ENCODE data around the gene DMAC2.
"Not testable (repeated sequence)": the region's sequence is repeated elsewhere in the genome, so short reads cannot be mapped to it uniquely, and the experiment has no call there.

DMAC2 gene

DNA sequence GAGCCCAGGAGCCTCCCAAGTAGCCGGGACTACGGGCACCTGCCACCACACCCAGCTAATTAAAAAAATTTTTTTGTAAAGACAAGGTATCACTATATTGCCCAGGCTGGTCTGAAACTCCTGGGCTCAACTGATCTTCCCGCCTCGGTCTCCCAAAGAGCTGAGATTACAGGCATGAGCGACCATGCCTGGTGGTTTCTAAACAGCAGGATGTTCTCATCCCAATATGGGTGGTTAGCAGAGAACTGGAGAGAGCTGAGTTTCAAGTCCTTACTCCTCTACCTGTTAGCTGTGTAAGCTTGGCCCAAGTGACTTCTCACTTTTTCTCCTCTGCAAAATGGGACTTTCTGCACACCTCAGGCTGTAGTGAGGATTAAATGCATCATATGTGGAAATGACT is 55.4 kb downstream of the DMAC2 start:
- no peak overlapping the region for H3K4me3 ChIP-seq (ENCODE audit: insufficient read depth, low read length, poor library complexity, severe bottlenecking)
- H3F3A ChIP-seq (ENCODE audit: insufficient read depth), result no peaks in the 10 kb centered on the region
- H3K9ac ChIP-seq (ENCODE audit: low read length), result no peak overlapping the region
- TF ChIP-seq, protein P1, sequence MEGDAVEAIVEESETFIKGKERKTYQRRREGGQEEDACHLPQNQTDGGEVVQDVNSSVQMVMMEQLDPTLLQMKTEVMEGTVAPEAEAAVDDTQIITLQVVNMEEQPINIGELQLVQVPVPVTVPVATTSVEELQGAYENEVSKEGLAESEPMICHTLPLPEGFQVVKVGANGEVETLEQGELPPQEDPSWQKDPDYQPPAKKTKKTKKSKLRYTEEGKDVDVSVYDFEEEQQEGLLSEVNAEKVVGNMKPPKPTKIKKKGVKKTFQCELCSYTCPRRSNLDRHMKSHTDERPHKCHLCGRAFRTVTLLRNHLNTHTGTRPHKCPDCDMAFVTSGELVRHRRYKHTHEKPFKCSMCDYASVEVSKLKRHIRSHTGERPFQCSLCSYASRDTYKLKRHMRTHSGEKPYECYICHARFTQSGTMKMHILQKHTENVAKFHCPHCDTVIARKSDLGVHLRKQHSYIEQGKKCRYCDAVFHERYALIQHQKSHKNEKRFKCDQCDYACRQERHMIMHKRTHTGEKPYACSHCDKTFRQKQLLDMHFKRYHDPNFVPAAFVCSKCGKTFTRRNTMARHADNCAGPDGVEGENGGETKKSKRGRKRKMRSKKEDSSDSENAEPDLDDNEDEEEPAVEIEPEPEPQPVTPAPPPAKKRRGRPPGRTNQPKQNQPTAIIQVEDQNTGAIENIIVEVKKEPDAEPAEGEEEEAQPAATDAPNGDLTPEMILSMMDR (IDR thresholded peaks at IDR 0.05; ENCODE audit: insufficient read depth, low read length, poor library complexity, severe bottlenecking), result no peak
- no peak for TF ChIP-seq EZH2phosphoT487 (conservative IDR thresholded peaks at IDR 0.05; ENCODE audit: low read length)
- no peaks in the 10 kb centered on the region for H3K79me2 ChIP-seq (ENCODE audit: insufficient read depth, low read length)
- H3K36me3 ChIP-seq (ENCODE audit: low read length), result no peaks in the 10 kb centered on the region
- H3K27ac ChIP-seq (ENCODE audit: low read depth, low read length), result no peak overlapping the region
- H4K20me1 ChIP-seq (ENCODE audit: low read depth, low read length), result no peaks in the 10 kb centered on the region
- H3K27me3 ChIP-seq (ENCODE audit: low read length), result no peaks in the 10 kb centered on the region
- H2AFZ ChIP-seq (ENCODE audit: low read depth, low read length, severe bottlenecking), result no peak overlapping the region
- H3K4me2 ChIP-seq (ENCODE audit: low read depth, low read length, poor library complexity, severe bottlenecking), result no peak overlapping the region
- H3K9me2 ChIP-seq (replicated peaks; ENCODE audit: insufficient read depth, low read length), result no peaks in the 10 kb centered on the region
- H3K9me3 ChIP-seq (ENCODE audit: insufficient read depth, low read length), result no peaks in the 10 kb centered on the region

DNA sequence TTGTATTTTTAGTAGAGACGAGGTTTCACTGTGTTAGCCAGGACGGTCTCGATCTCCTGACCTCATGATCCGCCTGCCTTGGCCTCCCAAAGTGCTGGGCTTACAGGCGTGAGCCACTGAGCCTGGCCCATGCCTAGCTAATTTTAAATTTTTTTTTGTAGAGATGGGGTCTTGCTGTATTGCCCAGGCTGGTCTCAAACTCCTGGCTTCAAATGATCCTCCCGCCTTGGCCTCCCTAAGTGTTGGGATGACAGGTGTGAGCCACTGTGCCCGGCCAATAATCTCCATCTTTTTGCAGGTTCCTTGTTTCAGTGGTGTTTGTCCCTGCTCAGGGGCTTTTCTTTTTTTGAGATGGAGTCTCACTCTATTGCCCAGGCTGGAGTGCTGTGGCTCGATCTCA is 58.2 kb downstream of the DMAC2 start:
- not testable (repeated sequence) for H3K4me3 ChIP-seq (ENCODE audit: insufficient read depth, low read length, poor library complexity, severe bottlenecking)

More for the DNA sequence above, 58.2 kb downstream of the DMAC2 start:
- H3K9me2 ChIP-seq (replicated peaks; ENCODE audit: insufficient read depth, low read length); H3K79me2 ChIP-seq (ENCODE audit: insufficient read depth, low read length); H3K36me3 ChIP-seq (ENCODE audit: low read length); H3K27ac ChIP-seq (ENCODE audit: low read depth, low read length); H3K27me3 ChIP-seq (ENCODE audit: low read length); H4K20me1 ChIP-seq (ENCODE audit: low read depth, low read length); H3K4me2 ChIP-seq (ENCODE audit: low read depth, low read length, poor library complexity, severe bottlenecking); H2AFZ ChIP-seq (ENCODE audit: low read depth, low read length, severe bottlenecking); H3K9me3 ChIP-seq (ENCODE audit: insufficient read depth, low read length); H3F3A ChIP-seq (ENCODE audit: insufficient read depth); H3K9ac ChIP-seq (ENCODE audit: low read length): not testable (repeated sequence)
